GM12872 (cell line): Measurements from ENCODE around the gene CAMTA1.

Source experiments
- TF ChIP-seq, protein P1 (sequence below): IDR thresholded peaks from 3 replicates; pipeline ENCODE4 v1.5.1; 2011; ENCODE audit warnings: low read depth, mild to moderate bottlenecking, low read length, moderate library complexity; ENCODE audit not compliant: insufficient read depth

Gene CAMTA1

DNA sequence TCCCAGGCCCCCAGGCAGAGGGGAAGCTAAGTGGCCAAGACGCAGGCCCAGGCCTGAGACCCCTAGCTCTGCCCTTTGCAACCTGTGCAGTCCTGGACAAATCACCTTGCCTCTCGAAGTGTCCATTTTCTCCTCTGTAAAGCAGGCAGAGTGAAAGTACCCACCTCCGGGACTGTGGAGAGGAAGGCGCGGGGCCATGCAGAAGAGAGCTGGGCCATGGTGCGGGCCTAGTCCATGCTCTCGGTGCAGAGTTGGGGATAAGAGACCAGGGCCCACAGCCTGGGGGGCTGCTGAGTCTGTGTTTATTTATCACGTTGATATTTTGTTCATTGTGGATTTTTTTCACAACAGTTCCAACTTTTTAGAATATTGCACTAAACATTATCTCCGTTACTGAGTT, 825.7 kb downstream of the CAMTA1 start:
- TF ChIP-seq, protein P1, sequence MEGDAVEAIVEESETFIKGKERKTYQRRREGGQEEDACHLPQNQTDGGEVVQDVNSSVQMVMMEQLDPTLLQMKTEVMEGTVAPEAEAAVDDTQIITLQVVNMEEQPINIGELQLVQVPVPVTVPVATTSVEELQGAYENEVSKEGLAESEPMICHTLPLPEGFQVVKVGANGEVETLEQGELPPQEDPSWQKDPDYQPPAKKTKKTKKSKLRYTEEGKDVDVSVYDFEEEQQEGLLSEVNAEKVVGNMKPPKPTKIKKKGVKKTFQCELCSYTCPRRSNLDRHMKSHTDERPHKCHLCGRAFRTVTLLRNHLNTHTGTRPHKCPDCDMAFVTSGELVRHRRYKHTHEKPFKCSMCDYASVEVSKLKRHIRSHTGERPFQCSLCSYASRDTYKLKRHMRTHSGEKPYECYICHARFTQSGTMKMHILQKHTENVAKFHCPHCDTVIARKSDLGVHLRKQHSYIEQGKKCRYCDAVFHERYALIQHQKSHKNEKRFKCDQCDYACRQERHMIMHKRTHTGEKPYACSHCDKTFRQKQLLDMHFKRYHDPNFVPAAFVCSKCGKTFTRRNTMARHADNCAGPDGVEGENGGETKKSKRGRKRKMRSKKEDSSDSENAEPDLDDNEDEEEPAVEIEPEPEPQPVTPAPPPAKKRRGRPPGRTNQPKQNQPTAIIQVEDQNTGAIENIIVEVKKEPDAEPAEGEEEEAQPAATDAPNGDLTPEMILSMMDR, result no peak

DNA sequence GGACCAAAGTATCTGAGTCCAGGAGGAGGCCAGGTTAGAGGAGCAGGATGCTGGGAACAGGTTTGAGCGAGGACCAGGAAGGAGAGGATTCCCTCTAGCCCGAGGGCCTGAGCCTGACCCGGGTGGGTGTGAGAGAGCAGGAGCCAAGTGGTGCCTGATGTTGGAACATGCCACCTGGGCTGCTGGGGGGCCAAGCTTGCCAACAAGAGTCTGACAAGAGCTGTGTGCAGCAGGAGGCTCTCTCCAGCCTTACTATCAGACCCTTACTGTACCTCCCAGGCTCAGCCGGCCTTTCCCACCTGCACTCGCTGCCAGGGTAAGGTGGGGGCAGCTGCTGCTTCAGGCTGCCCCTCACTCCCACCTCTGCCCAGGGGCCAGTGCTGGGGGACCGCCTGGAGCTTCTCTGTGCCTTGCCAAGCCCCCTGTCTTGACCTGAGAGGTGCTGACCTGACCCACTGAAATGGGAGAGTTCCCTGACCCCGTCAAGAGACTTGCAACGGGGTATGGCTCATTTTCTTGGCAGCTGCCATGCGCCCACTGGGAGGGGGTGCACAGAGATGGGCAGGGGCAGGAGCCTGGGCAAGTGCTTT, 826.3 kb downstream of the CAMTA1 start:
- TF ChIP-seq, protein P1, result no peak

DNA sequence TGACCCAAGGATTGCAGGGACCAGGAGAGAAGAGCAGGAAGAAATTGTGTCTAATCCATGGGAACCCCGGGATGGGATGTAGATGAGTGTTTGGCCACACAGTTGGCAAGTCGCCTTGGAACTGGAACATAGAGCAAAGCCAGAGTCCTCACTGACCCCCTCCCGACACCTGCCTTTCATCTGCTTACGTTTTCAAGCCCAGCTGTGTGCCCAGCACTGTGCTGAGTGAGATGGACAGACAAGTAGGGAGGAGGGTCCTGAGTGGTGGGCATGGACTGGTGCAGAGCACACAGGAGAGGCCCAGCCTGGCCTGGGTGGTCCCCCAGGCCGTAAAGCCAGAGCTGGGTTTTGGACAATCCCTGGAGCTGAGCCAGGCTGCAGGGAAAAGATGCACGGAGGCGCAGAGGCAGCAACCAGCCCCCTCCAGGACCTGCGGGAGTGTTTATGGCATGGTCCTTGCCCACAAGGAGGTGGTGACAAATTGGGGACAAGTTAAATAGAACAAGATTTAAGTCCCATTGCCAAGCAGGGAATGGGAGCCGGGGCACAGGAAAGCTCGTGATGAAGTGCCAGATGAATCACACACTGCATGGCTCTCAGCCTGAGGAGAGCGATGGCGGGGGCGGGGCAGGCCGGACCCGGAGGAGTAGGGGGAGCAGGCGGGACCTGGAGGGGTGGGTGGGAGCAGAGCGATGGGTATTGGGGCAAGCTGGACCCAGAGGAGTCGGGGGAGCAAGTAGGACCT, 828.0 kb downstream of the CAMTA1 start:
- TF ChIP-seq, protein P1, result no peak

DNA sequence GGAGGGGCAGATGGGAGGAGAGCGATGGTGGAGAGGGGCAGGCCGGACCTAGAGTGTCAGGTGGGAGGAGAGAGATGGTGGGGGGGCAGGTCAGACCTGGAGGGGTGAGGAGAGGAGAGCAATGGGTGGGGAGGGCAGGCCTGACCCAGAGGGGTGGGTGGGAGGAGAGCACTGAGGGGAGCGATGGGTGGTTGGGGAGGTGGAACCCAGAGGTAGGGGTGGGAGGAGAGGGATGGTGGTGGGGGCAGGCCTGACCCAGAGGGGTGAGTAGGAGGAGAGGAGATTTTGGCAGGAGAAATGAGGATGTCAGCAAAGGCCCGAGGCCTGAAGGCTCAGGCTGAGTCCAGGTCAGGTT, 828.6 kb downstream of the CAMTA1 start:
- TF ChIP-seq, protein P1, result no peak

DNA sequence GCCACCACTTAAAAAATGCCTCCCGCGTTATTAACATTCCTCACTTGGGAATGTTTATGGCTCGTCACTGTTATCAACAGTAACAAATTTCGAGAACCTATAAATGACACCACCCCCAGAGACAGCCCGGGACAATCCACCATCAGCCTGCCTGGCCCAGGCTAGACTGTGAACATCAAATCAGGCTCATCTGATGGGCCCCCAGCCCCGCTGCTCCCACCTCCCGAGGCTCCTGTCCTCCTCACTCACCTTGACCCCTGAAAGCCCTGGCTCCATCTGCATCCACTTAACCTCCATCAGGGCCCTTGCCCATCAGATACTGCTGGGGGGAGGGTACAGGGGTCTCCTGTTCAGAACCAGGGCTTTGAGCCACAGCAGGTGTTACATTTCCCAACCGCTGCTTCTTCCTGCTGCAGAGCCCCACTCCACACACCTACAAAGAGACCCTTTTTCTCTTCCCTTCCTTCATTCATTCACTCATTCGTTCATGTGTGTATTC, 829.4 kb downstream of the CAMTA1 start:
- TF ChIP-seq, protein P1, result no peak

DNA sequence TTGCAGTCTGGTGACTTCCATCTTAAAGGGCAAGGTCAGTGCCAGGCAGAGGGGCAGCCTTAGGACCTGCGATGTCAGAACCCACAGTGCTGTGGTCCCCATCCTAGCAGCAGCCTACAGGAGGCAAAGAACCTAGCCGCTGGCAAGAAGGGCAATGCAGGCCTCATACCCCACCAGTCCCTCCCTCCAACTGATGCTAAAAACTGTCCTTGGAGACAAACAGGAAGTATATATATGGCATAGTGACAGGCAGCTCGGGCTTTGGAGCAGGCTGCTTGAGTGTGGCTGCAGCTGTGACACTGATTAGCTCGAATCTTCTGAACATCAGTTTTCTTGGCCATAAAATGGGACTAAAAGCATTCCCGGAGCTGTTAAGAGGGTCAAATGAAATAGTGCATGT, 829.9 kb downstream of the CAMTA1 start:
- TF ChIP-seq, protein P1, result no peak

DNA sequence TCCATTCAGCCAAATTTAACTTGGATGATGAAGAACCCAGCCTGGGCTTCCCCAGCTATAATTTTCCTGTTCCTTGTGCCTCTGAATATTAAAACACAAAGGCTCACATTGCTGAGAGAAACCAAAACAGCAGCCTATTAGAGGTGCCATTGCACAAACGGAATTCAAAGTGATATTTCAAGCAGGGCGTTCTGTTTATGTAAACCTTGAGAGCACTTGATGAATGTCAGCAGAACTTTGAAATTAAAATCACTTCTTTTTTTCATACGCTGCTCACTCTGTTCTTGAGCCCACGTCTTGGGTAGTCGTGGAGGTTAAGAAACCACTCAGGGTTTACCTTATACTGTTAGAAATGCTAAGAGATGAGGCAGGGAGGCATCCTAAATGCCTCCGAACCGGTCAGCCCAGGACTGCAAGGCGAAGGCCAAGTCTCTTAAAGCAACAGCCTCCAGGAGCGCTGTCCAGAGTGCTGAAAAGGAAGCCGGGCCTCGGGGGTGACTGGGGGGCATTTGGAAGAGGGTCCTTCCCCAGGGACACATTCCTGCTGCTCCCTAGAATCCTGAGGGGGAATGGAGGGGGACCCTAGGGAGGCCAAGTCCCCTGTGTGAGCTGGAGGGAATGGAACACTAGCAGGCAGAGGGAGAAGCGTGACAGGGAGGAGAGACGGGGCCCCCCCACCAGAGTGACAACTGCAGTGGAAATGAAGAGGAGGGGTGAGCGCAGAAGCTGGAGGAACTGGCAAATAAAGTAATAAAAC, 831.0 kb downstream of the CAMTA1 start:
- TF ChIP-seq, protein P1, result no peak
